ENCODE results near the gene SYNGR1.

- TF ChIP-seq, protein P1, sequence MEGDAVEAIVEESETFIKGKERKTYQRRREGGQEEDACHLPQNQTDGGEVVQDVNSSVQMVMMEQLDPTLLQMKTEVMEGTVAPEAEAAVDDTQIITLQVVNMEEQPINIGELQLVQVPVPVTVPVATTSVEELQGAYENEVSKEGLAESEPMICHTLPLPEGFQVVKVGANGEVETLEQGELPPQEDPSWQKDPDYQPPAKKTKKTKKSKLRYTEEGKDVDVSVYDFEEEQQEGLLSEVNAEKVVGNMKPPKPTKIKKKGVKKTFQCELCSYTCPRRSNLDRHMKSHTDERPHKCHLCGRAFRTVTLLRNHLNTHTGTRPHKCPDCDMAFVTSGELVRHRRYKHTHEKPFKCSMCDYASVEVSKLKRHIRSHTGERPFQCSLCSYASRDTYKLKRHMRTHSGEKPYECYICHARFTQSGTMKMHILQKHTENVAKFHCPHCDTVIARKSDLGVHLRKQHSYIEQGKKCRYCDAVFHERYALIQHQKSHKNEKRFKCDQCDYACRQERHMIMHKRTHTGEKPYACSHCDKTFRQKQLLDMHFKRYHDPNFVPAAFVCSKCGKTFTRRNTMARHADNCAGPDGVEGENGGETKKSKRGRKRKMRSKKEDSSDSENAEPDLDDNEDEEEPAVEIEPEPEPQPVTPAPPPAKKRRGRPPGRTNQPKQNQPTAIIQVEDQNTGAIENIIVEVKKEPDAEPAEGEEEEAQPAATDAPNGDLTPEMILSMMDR (conservative IDR thresholded peaks at IDR 0.05 in 1 of 2, IDR thresholded peaks at IDR 0.05 in 1 of 2; ENCODE audit: extremely low read depth in 1 of 2, insufficient read depth in 1 of 2, low read depth in 1 of 2, low read length in 2 of 2) = no peak
- no peak for TF ChIP-seq EZH2 (IDR thresholded peaks at IDR 0.05; ENCODE audit: borderline replicate concordance, low read length)
Measured at GRCh38 chr22:39382410-39382809, 32.6 kb downstream of the SYNGR1 start.
